ENCODE data around the gene DNAAF6. TPM values are rescaled to one million over a fixed set of nuclear protein-coding genes. Genes with fewer than 3 reads are reported as not detected.

Gene DNAAF6
- total and polyA plus RNA-seq, 2 experiments from 2014 or later = not detected

- TF ChIP-seq ZNF462 (CRISPR knock-in tag; IDR thresholded peaks at IDR 0.05) (no peak), CTCF (conservative IDR thresholded peaks at IDR 0.05; ENCODE audit: low read depth in 2 of 2) (no peak)
These were observed 67.4 kb downstream of the DNAAF6 start (continued) for GRCh38 chrX:107273795-107274194.

- Histone ChIP-seq H3K27ac (ENCODE audit: low read depth) (no peak overlapping the region), H3K4me1 (ENCODE audit: insufficient read depth) (no peaks in the 10 kb centered on the region), H2AFZ (no peak overlapping the region), H3K36me3 (ENCODE audit: insufficient read depth) (no peaks in the 10 kb centered on the region), H3K9me2 (ENCODE audit: insufficient read depth) (no peaks in the 10 kb centered on the region), H3K79me2 (replicated peaks; ENCODE audit: insufficient read depth) (no peaks in the 10 kb centered on the region), H3K4me2 (no peak overlapping the region), H4K20me1 (replicated peaks; ENCODE audit: insufficient read depth) (no peaks in the 10 kb centered on the region), H3F3A (replicated peaks; ENCODE audit: low read depth) (no peaks in the 10 kb centered on the region), H3K27me3 (ENCODE audit: insufficient read depth) (no peaks in the 10 kb centered on the region), H3K4me3 (no peak overlapping the region)
- Mint-ChIP-seq H3K27ac (no peak overlapping the region), H3K27me3 (ENCODE audit: insufficient read depth, low read depth, poor library complexity) (peaks cover 3% of the 10 kb centered on the region), H3K36me3 (ENCODE audit: low read depth) (no peaks in the 10 kb centered on the region), H3K9me3 (no peaks in the 10 kb centered on the region), H3K4me3 (no peak overlapping the region), H3K4me1 (peaks cover 4% of the 10 kb centered on the region; the same call in 2 of the 3 replicates)
- ATAC-seq (no peak), DNase-seq (ENCODE audit: low spot score) (no peak)
- TF ChIP-seq REST (IDR thresholded peaks at IDR 0.05; ENCODE audit: unreplicated experiment) (no peak), NANOG (IDR thresholded peaks at IDR 0.05; ENCODE audit: borderline replicate concordance) (no peak), POLR2AphosphoS5 (IDR thresholded peaks at IDR 0.05; ENCODE audit: low read depth) (no peak), EZH2 (IDR thresholded peaks at IDR 0.05; ENCODE audit: low read depth, unreplicated experiment) (no peak), STAT1 (IDR thresholded peaks at IDR 0.05; ENCODE audit: unreplicated experiment) (no peak)
These were observed 82.3 kb downstream of the DNAAF6 start for GRCh38 chrX:107288676-107289075.
